HG03064 (cell line): Measurements from ENCODE around the gene MCM10.
"Not testable (repeated sequence)": the region's sequence is repeated elsewhere in the genome, so short reads cannot be mapped to it uniquely, and the experiment has no call there.

Source experiments
- ATAC-seq: cut with Tn5 transposase; IDR thresholded peaks from one replicate; pipeline ENCODE4 v1.9.1; 2021; ENCODE audit warnings: low read depth; ENCODE audit not compliant: unreplicated experiment

The MCM10 gene

GRCh38 chr10:13219685-13220670 is 58.6 kb downstream of the MCM10 start:
- no peak for ATAC-seq

DNA sequence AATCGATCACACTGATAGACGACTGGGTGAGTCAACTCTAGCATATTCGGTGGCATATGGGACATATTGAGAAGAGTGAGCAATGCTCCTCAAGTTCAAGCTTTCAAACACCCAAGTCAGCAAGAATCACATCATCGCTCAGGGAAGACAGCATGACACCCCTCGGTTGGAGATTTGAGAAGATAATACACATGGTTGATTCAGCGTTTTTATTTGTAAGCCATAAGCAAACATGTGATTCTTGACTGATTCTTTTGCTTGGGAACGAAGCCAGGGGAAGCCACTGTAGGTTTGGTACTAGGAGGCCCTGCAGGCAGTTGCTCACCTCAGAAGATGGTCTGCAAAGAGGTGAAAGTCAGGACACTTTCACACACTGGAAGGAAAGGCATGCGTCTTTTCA is 60.2 kb downstream of the MCM10 start:
- ATAC-seq = no peak

DNA sequence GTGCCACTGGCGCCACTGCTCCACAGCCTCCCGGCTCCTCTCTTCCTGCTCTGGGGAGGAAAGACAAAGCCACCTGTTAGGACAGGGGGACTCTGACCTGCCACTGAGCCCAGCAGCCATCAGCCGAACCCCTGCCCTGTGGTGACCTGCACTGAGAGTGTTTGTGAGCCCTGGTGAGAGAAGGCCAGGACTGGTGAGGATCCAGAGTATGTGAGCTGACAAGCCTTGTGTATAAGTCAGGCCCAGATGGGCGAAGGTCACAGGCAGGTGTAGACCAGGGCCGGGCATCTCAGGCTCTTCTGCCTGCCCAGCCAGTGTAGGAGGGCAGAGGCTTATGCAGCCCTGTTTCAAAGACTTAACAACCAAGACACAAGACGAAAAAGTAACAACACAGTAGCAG is 60.8 kb downstream of the MCM10 start:
- ATAC-seq = no peak

- no peak for ATAC-seq
Observed at GRCh38 chr10:13222566-13222965, 61.2 kb downstream of the MCM10 start.

DNA sequence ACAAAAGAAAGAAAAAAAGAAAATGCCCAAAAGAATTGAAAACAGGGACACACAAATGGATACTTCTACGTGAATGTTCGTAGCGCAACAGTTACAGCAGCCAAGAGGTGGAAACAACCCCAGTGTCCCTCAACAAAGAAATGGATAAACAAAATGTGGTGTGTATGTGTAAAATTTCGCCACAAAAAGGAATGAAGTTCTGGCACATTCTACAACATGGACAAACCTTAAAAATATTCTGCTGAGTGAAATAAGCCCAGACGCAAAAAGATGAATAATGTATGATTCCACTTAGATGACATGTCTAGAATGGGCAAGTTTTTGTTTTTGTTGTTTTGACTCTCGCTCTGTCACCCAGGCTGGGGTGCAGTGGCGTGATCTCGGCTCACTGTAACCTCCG is 61.9 kb downstream of the MCM10 start:
- no peak for ATAC-seq

DNA sequence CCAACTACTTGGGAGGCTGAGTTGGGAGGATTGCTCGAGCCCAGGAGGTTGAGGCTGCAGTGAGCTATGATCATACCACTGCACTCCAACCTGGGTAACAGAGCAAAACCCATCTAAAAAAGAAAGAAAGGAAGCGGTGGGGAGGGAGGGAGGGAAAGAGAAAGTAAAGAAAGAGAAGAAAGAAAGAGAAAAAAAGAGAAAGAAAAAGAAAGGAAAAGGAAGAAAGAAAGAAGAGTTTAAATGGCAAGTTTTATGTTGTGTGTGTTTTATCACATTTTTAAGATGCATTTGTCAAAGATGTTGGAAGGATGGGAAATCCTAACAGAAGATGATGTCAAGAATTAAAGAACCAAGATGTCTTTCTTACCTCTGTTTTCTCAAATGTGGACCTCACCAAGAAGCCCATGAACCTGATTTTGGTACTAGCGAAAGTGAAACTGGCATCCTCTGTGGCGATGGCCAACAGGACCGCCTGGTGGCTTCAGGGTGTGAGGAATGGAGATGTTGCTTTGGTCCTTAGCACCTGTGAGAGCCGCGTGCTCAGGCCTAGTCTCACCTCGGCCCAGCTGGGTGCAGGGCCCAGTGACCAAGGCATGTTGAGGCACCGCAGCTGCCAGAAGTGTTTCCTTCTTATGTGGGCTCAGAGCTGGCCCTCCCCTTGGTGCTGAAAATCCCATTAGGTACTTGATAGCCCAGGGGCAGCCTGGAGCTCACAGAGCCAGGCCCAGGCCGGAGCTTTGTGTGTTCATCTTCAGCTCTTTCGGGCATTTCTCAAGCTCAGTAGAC is 63.0 kb downstream of the MCM10 start:
- ATAC-seq = no peak

- ATAC-seq = no peak
Observed at GRCh38 chr10:13225601-13226000, 64.2 kb downstream of the MCM10 start.

- ATAC-seq = no peak
Observed at GRCh38 chr10:13227031-13227430, 65.7 kb downstream of the MCM10 start.

DNA sequence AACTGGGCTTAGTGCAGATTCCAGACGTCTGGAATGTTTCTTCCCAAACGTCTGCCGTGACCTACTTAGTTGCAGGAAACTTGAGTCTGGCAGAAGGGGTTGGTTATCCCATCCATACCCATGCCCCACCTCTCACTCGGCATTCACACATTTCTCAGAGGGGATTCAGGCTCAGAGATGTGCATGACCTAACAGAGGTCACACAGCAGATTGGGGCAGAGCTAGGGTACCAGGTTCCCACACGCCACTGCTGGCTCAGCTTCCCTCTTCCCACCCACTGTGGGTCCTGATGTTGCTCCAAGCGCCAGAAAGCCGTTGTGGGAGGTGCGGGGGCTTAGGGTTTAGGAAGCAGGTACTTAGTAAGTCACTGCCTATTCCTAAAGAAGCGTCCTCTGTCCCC is 69.8 kb downstream of the MCM10 start:
- ATAC-seq = no peak

DNA sequence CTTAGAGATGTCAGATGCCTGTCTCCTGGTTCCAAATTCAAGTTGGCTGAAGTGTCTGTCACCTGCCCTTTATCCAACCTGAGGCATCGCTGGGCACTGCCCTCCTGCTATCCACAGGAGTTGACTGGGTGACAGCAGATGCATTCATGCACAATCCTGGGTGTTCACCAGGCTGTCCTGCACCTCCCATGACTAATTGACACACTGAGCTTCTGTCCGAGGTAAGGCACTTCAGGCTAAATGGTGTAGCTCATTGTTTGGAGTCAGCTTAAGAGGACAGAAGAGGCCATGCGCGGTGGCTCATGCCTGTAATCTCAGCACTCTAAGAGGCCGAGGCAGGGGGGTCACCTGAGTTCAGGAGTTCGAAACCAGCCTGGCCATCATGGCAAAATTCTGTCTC is 70.5 kb downstream of the MCM10 start:
- no peak for ATAC-seq

DNA sequence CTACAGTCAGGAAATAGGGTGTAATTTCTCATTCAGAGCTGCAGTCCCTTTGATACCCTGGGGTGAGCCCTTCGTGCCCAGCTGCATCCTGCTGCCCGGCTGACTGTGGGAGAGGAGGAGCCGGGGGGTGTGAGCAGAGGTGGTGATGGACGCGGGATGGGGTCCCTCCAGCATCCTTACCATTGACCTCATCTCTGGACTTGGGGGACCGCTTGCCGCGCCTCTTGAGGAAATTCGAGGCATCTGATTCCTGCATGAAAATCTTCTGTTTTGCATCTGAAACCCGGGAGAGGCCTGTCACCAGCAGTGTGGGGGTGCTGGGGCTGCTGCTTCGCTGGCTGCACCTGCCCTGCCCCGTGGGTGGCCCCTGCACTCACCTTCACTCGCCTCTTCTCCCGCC is 72.0 kb downstream of the MCM10 start:
- no peak for ATAC-seq

DNA sequence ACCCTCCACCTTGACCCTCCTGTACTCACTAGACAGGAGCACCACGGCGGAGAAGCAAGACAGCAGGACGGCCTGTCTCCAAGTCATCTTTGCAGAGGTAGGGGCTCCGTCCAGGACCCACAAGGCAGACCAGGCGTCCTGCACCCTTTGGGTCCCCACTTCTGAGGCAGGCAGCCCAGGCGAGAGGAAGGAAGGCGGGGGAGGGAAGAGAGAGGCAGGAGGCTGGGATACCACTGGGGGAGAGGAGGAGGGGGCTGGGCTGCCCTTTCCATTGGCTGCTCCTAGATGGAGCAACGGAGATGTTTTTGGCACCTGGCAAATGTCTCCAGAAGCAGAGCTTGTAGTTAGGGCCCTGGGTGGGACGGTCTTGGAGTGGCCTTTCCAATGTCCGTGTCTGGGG is 72.8 kb downstream of the MCM10 start, which contains the start of gene UCMA:
Gene UCMA (minus strand): TSS at position 203 of the 400 bp plus-strand sequence. CDS start 116 bp downstream, at position 87.
- no peak for ATAC-seq

GRCh38 chr10:13234736-13235135 is 73.4 kb downstream of the MCM10 start:
- not testable (repeated sequence) for ATAC-seq

DNA sequence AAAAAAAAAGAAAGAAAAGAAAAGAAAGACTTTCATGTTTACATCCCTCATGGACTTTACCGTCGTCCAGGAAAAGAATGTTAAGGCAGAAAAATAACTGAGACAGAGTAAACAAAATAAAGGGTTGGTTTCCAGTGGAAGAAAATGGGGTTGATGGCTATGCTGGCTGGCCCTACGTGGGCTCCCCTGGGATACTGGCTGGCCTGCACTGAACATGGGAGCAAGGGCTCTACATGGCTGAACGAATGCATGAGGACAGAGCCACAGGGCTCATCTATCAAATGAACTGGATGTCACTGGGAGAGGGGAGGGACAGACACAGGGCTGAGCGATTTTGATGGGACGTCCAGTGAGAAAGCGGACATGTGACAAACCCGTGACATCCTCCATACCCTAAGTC is 75.3 kb downstream of the MCM10 start:
- ATAC-seq = no peak

DNA sequence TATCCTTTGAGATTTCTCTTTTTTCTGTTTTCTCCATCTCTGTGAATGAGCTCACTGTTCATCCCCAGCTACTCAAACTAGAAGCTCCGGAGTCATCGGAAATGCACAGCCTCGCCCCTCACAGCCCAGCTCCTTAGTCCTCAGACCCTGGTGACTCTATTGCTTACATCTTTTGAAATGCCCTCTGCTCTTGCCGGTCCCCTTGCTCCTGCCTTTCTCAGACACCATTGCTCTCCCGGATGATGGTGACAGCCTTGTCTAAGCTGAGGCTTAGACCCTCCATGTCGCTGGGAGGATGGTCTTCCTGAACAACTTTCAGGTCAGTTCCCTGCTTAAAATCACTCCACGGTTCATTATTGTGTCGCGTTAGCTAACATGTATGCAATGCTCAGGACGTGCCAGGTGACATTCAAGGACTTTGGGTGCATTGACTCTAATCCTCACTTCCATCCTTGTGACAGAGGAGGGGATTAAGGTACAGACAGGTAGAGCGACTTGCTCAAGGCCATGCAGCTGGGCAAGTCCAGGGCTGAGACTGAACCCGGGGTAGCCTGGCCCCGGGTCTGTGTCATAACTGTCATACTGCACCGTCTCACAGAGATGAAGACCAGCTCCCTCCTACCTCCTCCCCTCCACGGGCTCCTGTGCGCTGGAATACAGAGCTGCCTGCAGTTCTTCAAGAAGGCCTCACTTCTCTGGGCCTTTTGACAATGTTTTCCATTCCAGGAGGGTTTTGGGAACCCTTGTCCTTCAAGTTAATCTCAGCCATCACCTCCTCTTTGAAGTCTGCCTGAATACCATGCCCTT is 77.1 kb downstream of the MCM10 start:
- no peak for ATAC-seq

GRCh38 chr10:13239923-13240322 is 78.6 kb downstream of the MCM10 start:
- ATAC-seq = no peak

- ATAC-seq = no peak
Observed at GRCh38 chr10:13241613-13242012, 80.3 kb downstream of the MCM10 start.

- ATAC-seq = not testable (repeated sequence)
Observed at GRCh38 chr10:13242260-13242659, 80.9 kb downstream of the MCM10 start.

GRCh38 chr10:13247246-13247645 is 85.9 kb downstream of the MCM10 start:
- no peak for ATAC-seq

- no peak for ATAC-seq
Observed at GRCh38 chr10:13247784-13248183, 86.4 kb downstream of the MCM10 start.

DNA sequence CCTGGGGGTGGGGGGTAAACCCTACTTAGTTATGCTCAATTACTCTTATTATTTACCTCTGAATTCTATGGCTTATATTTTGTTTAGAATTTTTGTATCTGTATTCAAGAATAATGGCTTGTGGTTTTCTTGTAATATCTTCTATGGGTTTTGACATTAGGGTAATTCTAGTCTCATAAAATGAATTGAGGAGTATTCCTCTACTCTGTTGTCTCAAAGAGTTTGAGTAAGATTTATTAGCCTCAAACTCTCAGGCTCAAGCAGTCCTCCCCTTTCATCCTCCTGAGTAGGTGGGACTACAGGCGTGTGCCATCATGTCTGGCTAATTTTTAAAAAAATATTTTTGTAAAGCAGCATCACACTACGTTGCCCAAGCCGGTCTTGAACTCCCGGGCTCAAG is 92.4 kb downstream of the MCM10 start:
- ATAC-seq = no peak
